Common myeloid progenitor, CD34-positive (primary cell): ENCODE data around the gene CCDC50.
A peak's percentile ranks its signal among the peaks of the same experiment; 100 is the strongest.

Experiments used
- CTCF ChIA-PET: fragments of 350-600 bp; sonication (Branson Sonifier 250); formaldehyde crosslinking; loops from one replicate; lab custom pipeline; 2021; ENCODE audit warnings: antibody characterized with exemption; lab: Charles Lee
- POLR2A ChIA-PET: fragments of 350-600 bp; sonication (Branson Sonifier 250); formaldehyde crosslinking; loops from one replicate; lab custom pipeline; 2021; ENCODE audit warnings: antibody characterized with exemption; lab: Charles Lee
- DNase-seq, 3 donors: peaks; one replicate each; pipeline versions ENCODE4 v3.0.0 to v3.0.0-alpha.2; 2013
- H3K27ac ChIP-seq, 2 experiments: 1 replicate in 1 of 2; 2 replicates in 1 of 2; pipeline ENCODE4 v1.7.0; 2013; ENCODE audit warnings: inconsistent platforms in 2 of 2, low read length in 2 of 2, mild to moderate bottlenecking in 2 of 2, low read depth in 1 of 2, moderate library complexity in 1 of 2; ENCODE audit not compliant: severe bottlenecking in 2 of 2, insufficient read depth in 1 of 2, poor library complexity in 1 of 2
- H3K27me3 ChIP-seq, 5 experiments: replicated peaks in 2 of 5; 1 replicate in 3 of 5; 2 replicates in 2 of 5; pipeline versions ENCODE4 v1.6.1 to v1.7.0; 2013; ENCODE audit warnings: low read length in 4 of 5, mild to moderate bottlenecking in 2 of 5, moderate library complexity in 2 of 5, inconsistent platforms in 1 of 5; ENCODE audit not compliant: insufficient read depth in 5 of 5, control insufficient read depth in 4 of 5
- H3K36me3 ChIP-seq, 4 experiments: 1 replicate in 2 of 4; 2 replicates in 2 of 4; pipeline versions ENCODE4 v1.6.1 to v1.7.0; 2013; ENCODE audit warnings: low read length in 3 of 4, control low read depth in 1 of 4, mild to moderate bottlenecking in 1 of 4; ENCODE audit not compliant: control insufficient read depth in 4 of 4, insufficient read depth in 4 of 4
- H3K4me1 ChIP-seq, 4 experiments: 1 replicate in 3 of 4; 2 replicates in 1 of 4; pipeline versions ENCODE4 v1.6.1 to v1.7.1; 2013; ENCODE audit warnings: low read length in 3 of 4, mild to moderate bottlenecking in 3 of 4, control low read depth in 1 of 4, inconsistent platforms in 1 of 4, moderate library complexity in 1 of 4; ENCODE audit not compliant: control insufficient read depth in 4 of 4, insufficient read depth in 4 of 4; ENCODE audit errors: control extremely low read depth in 1 of 4
- H3K4me3 ChIP-seq, 7 experiments: 1 replicate in 4 of 7; 2 replicates in 3 of 7; pipeline versions ENCODE4 v1.5.1 to v1.7.0; 2013; ENCODE audit warnings: mild to moderate bottlenecking in 7 of 7, low read length in 6 of 7, moderate library complexity in 6 of 7, inconsistent platforms in 2 of 7, low read depth in 2 of 7, control low read depth in 1 of 7; ENCODE audit not compliant: insufficient read depth in 4 of 7, control insufficient read depth in 1 of 7; ENCODE audit errors: extremely low read depth in 1 of 7
- H3K9me3 ChIP-seq, 5 experiments: 1 replicate in 4 of 5; 2 replicates in 1 of 5; pipeline versions ENCODE4 v1.6.1 to v1.7.1; 2013; ENCODE audit warnings: low read length in 4 of 5, mild to moderate bottlenecking in 2 of 5, inconsistent platforms in 1 of 5, low read depth in 1 of 5, moderate library complexity in 1 of 5; ENCODE audit not compliant: control insufficient read depth in 4 of 5, insufficient read depth in 2 of 5; ENCODE audit errors: control extremely low read depth in 1 of 5
- WGBS: methylation state at CpG from one replicate; pipeline ENCODE4 v1.1.5; 2013; ENCODE audit not compliant: insufficient coverage; 5-methylcytosine and 5-hydroxymethylcytosine counted together

The CCDC50 gene

GRCh38 chr3:191320316-191320715 lies 8.9 kb upstream of the CCDC50 start:
- POLR2A ChIA-PET = no interaction called here
- Histone ChIP-seq H3K27me3 (no peaks in the 10 kb centered on the region), H3K4me1 (no peaks in the 10 kb centered on the region), H3K4me3 (no peak overlapping the region), H3K9me3 (no peaks in the 10 kb centered on the region), H3K27ac (no peak overlapping the region), H3K36me3 (no peaks in the 10 kb centered on the region)
- DNase-seq = no peak
- CTCF ChIA-PET = no interaction called here
- WGBS = 98% methylated on average over 5 of the region's 5 CpGs

GRCh38 chr3:191321019-191321767 lies 8.0 kb upstream of the CCDC50 start:
- no peaks in the 10 kb centered on the region for H3K27me3 ChIP-seq
- DNase-seq = no peak
- H3K4me3 ChIP-seq = no peak overlapping the region
- H3K4me1 ChIP-seq = no peaks in the 10 kb centered on the region
- no peaks in the 10 kb centered on the region for H3K9me3 ChIP-seq
- no peak overlapping the region for H3K27ac ChIP-seq
- WGBS = 100% methylated on average over 1 of the region's 4 CpGs
- H3K36me3 ChIP-seq = no peaks in the 10 kb centered on the region
- POLR2A ChIA-PET = interaction anchor here (0.5 kb wide), 1 partner anchor 88 kb away, joined by 3 read pairs; no protein-coding TSS in a partner anchor
- CTCF ChIA-PET = no interaction called here

GRCh38 chr3:191324936-191325335 lies 4.3 kb upstream of the CCDC50 start:
- Histone ChIP-seq H3K36me3 (no peaks in the 10 kb centered on the region), H3K9me3 (no peaks in the 10 kb centered on the region), H3K27ac (no peak overlapping the region), H3K4me3 (no peak overlapping the region), H3K27me3 (peaks cover 0 to under 1% (median 0%) of the 10 kb centered on the region in 5 experiments), H3K4me1 (peaks cover 5 to 26% (median 11%) of the 10 kb centered on the region in 4 experiments)
- ChIA-PET POLR2A (no interaction called here), CTCF (no interaction called here)
- DNase-seq = no peak
- WGBS = 100% methylated on average over 1 of the region's 2 CpGs

GRCh38 chr3:191327526-191327925 lies 1.7 kb upstream of the CCDC50 start:
- Histone ChIP-seq H3K36me3 (no peaks in the 10 kb centered on the region), H3K4me1 (peaks cover 5 to 33% (median 19%) of the 10 kb centered on the region in 4 experiments), H3K27ac (no peak overlapping the region), H3K4me3 (no peak overlapping the region), H3K27me3 (peaks cover 0 to 5% (median 2%) of the 10 kb centered on the region in 5 experiments), H3K9me3 (no peaks in the 10 kb centered on the region)
- WGBS = no CpG with 5 or more reads among the region's 2 CpGs
- POLR2A ChIA-PET = no interaction called here
- DNase-seq = peak in 1 of 3 donors; percentile 6
- CTCF ChIA-PET = no interaction called here

DNA sequence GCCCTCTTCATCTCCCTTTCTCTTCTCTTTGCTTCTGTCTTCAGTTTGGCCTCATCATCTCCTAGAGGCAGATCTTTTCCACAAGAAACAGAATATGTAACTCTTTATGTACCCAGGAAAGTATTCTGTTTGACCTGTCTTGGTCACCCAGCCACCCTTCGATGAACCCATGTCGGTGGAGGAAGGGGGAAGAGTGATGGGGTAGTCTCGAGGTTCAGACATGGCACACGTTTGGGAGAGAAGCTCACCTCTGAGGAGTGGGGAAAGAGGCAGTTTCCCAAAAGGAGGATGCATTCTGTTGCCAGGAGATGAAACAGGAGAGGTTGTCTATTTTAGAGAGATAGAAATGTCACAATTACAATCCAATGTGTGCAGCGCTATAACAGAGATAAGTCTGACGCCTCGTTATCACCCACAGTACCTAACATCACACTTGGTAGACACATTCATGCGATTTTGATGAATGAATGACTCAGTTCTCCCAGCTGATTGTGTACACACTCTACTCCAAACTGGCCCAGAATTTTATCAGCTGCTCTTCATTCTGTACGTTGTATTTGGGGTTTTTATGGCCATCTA lies 722 bp upstream of the CCDC50 start:
- H3K4me3 ChIP-seq = peak overlapping the region in 6 of 7 experiments; percentile 59 to 84 (median 80)
- CTCF ChIA-PET = interaction anchor here (0.6 kb wide), 1 partner anchor 1135 kb away, joined by 3 read pairs; no protein-coding TSS in a partner anchor
- H3K9me3 ChIP-seq = no peaks in the 10 kb centered on the region
- no peak overlapping the region for H3K27ac ChIP-seq
- WGBS = 63% methylated on average over 9 of the region's 9 CpGs
- H3K27me3 ChIP-seq = peaks cover 0 to 5% (median 2%) of the 10 kb centered on the region in 5 experiments
- POLR2A ChIA-PET = no interaction called here
- peaks cover 5 to 33% (median 19%) of the 10 kb centered on the region in 4 experiments for H3K4me1 ChIP-seq
- DNase-seq = peak in 1 of 3 donors; percentile 8
- no peaks in the 10 kb centered on the region for H3K36me3 ChIP-seq

- POLR2A ChIA-PET = interaction anchor here (0.7 kb wide), 1 partner anchor 13 kb away, joined by 3 read pairs; no protein-coding TSS in a partner anchor
- Histone ChIP-seq H3K4me1 (peaks cover 5 to 33% (median 19%) of the 10 kb centered on the region in 4 experiments), H3K4me3 (peak within 1 kb of the TSS; percentile 59 to 84 (median 79)), H3K9me3 (no peaks in the 10 kb centered on the region), H3K27me3 (peaks cover 0 to 5% (median 2%) of the 10 kb centered on the region in 5 experiments), H3K27ac (peak within 1 kb of the TSS in 1 of 2 experiments; percentile 65), H3K36me3 (no peaks in the 10 kb centered on the region)
- WGBS = 10% methylated on average over 21 of the region's 37 CpGs
- CTCF ChIA-PET = no interaction called here
- DNase-seq = peak in 2 of 3 donors; percentile 25 to 45
Observed at GRCh38 chr3:191329654-191330529, 698 bp downstream of the CCDC50 start, which contains the start of gene UTS2B. UTS2B (minus strand) TSS chr3:191330526; CDS start chr3:191282189, 48,337 bp downstream.
